HG03064 (cell line): Measurements from ENCODE around the gene LCN9.
"Not testable (repeated sequence)": the region's sequence is repeated elsewhere in the genome, so short reads cannot be mapped to it uniquely, and the experiment has no call there.

ENCODE experiments used
- ATAC-seq: cut with Tn5 transposase; IDR thresholded peaks from one replicate; pipeline ENCODE4 v1.9.1; 2021; ENCODE audit warnings: low read depth; ENCODE audit not compliant: unreplicated experiment

The LCN9 gene

DNA sequence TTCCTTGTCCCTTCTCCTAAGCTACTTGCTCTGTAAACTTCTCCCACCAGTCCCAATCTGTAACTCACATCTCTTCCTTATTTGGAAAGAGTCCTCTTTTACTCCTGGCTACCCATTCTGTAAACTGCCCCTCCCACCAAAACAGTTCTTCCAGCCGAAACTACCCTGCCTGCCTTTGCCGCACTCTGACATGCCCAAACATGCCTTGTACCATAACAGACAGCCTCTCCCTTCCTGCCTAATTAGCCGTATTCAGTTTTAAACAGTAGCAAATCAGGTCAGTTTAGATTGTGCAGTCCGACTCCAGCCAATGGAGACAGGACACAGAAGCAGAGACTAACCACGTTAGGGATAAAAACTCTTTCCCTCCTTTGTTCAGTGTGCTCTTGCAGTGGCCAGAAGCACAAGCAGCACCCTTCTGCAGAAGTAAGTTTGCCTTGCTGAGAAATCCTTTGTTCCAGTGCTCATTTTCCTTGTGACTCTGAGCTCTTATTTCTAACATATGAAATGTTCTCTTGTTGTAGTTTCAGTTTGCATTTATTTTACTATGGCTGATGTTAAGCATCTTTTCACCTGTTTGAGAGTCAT, 18.4 kb upstream of the LCN9 start:
- no peak for ATAC-seq

DNA sequence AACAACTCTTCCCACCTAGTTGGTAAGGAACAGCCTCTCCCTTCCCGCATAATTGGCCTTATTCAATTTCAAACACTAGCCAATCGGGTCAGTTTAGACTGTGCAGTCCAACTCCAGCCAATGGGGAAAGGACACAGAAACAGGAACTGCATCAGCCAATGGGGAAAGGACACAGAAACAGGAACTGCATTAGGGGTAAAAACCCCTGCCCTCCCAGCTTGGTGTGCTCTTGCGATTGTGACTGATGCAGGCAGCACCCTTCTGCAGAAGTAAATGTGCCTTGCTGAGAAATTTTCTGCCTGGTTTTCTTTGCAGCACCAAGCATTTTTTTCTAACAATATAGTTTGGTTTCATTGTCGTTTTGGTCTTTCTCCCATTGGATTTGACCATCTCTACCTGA, 15.2 kb upstream of the LCN9 start:
- no peak for ATAC-seq

DNA sequence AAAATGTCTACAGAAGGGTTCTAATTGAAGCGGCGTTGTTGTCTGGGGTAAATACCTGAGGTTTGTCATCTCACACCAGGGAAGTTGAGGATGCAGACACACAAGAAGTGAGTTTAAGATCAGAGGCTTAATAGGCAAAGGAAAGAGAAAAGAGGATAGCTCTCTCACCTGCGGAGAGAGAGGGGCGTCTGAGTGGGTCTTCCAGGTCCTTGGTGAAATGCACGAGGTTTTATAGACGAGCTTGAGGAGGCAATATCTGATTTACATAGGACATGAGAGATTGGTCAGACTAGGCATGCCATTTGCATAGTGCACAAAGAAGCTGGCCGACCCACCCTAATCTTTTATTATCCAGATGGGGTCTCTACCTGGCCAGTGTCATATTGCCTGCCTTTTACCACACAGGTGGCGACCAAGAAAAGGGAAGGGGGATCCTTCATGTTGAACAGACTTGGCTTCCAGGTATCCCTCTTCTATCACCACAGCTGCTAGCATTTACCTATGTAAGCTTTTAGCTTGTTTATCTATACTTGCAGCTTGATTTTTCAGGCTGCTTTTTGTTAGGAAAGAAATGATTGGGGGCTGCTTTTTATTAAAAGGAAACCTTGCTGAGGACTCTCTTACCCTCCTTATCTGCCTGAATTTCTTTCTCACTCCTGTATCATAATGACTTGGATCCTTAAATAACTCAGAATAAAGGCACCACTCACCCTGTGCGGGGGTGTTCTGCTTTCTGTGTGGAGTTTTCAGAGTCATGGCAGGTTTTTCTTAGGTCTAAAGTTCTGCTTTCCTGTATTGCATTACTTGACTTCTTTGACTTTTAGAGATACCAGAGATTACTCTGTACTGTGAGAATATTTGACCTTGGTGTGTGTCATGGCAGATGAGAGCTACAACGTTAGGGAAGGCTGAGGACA, 14.4 kb upstream of the LCN9 start:
- ATAC-seq, result no peak

DNA sequence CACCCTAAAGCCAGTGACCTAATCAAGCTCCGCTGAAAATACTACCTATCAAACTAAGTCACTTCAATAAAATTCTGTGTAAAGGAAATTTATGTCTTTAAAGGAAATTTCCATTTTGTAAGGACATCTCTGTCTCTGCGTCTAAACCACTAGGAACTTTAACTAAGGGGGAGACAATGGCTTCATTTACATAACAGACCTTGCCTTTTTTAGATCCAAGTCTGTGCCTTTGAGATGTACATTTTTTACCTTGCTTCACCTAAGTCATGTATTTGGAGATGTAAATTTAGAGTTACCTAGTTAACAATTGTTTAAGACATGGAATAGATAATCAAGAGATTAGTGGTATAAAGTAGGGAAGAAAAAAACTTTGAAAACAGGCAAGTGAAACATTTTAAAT, 13.6 kb upstream of the LCN9 start:
- no peak for ATAC-seq

DNA sequence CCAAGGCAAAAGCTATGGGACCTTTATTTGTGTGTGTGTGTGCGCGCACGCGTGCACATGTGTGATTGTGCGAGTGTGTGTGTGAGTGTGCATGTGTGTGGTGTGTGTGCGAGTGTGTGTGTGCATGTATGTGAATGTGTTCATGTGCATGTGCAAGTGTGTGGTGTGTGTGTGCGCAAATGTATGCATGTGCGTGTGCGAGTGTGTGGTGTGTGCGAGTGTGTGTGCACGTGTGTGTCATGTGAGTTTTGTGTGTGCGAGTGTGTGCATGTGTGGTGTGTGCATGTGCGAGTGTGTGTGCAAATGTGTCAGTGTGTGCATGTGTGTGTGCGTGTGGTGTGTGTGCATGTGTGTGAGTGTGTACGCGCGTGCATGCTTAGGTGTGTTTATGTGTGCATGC, 12.7 kb upstream of the LCN9 start:
- ATAC-seq, result no peak

DNA sequence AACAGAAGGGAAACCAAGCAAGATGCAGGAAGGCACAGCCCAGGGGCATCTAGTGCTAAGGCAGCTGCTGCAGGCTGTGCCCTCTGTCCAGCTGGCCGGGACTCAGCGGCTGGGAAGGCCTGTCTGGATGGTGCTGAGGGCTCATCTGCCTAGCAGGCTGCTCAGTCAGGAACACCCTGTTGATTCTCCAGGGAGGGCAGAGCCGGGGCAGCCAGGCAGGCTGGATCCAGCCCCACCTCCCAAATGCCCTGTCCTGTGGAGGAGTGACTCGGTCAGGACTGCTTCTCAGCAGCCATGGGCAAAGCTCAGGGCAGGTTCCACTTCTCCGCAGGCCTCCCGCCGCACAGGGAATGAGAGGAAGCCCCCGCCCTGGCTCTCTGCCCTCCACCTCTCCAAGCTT, 7.8 kb upstream of the LCN9 start:
- ATAC-seq, result no peak

DNA sequence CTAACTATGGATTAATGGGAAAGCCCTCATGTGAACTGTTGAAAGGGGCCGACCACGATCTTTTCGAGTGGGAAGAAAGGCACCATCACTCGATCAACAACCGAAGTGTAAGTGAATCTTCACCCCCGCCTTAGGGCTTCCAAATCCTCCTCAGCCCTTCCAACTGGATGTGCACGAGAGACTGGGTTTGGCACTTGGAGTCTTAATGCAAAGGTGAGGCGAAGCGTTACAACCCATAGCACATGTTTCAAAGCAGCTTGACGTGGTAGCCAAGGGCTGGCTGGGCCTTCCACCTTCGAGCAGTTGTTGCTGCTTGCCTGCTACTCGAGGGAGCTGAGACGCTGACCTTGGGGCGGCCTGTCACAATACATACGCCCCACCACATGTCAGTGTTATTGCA, 5.7 kb upstream of the LCN9 start:
- no peak for ATAC-seq

DNA sequence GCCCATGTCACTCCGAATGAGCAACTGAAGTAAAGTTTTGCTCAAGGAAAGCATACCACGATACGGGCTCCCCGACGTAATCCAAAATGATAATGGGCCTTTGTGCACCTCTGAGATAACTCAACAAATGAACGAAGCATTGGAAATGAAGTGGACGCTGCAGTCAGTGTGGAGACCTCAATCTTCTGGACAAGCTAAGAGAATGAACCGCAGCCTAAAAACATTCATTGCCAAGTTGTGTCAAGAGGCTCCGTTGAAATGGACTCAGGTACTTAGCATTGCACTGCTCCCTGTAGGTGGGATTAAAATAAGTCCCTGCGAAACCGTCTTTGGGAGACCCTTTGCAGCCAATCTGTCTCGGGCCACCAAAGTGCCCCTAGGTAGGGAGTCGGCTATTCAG, 3.9 kb upstream of the LCN9 start:
- no peak for ATAC-seq

DNA sequence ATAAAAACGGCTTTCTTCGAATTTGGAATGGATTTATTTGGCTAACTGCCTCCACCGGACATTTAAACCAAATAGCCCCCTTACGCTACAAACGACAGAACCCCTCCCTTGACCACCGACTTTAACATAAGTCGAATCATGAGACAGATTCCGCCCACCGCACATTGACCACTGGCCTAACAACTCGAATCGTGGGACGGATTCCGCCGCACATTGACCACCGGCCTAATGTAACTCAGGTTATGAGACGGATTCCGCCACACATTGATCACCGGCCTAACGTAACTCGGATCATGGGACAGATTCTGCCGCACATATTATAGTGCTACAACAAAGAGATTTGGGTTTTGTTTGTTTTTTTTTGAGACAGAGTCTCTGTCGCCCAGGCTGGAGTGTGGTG, 2.7 kb upstream of the LCN9 start:
- ATAC-seq, result no peak

DNA sequence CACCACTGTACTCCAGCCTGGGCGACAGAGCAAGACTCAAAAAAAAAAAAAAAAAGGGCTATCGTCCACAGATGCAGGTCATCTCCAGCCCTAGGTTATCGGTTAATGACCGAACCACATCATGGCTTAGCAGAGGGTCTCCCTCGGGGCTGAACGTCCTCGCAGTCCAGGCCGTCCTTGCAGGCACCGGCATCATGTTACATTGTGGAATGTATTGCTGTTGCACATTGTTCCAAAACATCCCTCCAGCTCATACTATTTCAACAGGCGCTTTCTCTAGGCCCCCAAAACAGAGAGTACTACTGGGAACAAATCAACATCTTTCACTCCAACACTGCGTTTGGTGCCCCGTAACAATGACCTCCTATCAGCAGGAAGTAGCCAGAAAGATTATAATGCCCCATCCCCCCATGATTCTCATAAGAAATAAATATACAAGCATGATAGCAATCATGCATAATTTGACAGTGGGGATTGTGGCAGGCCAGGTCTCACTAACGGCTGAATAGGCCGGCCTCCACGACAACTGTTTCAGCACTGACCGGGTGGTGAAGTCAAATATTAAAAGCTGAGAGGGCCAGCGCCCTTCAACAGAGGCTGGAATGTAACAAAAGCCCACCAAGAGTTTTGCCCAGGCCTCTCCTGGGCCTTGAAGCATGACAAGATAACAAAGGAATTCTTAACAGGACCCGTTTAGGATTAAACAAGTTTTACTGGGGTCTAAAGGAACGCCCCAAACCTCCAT, 1.1 kb upstream of the LCN9 start:
- no peak for ATAC-seq

DNA sequence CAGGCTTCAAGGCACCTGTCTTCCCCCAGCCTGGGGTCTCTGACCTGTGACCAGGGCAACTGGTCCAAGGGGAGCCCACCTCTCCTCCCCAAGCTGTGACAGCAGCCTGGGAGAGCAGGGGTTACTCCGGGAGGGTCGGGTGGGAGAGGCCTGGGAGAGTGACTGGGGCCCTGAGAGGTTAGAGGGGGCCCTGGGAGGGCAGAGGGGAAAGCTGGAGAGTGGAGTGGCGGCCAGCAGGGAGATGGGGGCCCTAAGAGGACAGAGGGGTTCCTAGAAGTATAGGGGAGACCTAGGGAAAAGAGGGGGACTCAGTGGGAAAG, 302 bp downstream of the LCN9 start:
- no peak for ATAC-seq

DNA sequence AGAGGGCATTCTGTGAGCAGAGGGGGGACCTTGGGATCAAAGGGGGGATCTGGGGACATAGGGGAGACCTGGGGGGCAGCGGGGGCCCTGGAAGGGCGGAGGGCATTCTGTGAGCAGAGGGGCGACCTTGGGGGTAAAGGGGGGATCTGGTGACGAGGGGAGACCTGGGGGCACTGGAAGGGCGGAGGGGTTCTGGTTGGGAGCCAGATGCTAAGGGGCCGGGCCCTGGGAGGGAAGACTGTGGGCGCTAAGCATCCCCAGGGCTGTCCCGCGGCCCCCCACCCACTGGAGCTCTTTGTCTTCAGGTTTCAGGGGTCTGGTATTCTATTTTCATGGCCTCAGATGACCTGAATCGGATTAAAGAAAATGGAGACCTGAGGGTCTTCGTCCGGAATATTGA, 748 bp downstream of the LCN9 start:
- ATAC-seq, result no peak

DNA sequence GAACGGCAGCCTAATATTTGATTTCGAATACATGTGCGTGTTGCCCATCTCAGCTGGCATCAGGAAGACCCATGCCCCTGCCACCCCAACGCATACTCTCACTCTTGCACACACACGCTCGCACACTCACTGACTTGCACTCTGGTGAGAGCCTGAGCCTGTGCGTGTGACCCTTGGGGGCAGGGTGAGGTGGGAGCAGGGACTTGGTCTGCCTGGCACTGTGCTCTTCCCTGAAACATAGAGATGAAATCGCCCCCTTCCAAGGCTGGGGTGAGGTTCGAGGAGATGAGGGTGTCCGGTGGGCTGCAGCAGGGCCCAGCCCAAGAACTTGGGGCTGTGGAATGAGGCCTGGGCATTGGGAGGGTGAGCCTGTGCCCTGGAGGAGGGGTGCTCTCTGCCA, 1.2 kb downstream of the LCN9 start:
- no peak for ATAC-seq

DNA sequence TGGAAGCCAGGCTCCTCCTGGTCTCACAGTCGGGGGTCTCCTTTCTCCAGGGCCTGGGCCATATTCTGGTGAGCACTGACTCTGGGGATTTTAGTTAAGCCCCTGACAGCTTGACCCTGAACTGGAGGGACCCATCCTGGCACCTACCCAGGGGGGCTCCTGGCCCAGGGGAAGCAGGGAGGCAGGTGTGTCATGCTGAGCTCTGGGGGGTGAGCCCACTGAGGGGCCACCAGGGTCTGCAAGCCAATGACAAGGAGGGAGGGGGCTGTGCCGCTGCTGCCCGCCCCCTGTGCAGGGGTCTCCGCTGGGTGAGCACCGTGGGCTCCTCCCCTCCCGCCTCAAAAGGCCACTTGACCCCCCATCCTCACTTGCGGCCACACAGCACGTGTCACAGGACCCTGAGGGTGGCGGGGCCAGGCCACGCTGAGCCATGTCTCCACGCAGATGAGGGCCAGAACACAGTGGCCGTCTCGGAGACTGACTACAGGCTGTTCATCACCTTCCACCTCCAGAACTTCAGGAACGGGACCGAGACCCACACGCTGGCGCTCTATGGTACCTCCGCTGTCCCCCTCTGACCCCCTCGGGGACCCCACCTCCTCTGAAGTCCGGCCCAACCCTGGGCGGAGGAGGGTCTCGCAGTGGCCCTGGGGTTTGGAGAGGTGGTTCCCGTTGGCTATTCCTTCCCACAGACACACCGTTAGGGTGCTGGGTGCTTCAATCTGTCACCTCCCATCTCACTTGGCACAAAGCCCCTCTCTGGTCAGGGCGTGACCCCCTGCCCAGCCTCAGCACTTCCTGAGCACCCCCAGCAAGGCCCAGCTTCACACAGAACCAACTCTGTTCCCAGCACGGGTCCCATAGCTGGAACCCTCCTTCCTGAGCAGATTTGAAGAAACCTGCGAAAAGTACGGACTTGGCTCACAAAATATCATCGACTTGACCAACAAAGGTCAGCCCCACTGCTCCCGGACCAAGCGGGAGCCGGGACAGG, 2.0 kb downstream of the LCN9 start:
- ATAC-seq, result no peak

DNA sequence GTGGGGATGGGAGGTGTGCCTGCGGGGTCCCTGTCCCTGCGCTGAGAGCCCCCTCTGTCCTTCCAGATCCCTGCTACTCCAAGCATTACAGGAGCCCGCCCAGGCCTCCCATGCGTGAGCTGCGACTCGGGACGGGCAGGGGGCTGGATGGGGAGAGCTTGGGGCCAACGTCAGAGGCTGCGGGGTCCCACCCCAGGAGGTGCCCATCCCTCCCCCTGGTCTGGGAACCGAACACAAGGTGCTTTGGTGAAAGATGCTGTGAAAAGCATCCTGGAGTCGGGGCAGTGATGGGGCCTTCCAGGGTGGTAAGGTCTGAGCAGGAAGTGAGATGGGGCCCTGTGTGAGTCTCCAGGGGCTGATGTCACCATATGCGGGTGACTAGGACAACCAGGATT, 2.7 kb downstream of the LCN9 start:
- ATAC-seq, result no peak

DNA sequence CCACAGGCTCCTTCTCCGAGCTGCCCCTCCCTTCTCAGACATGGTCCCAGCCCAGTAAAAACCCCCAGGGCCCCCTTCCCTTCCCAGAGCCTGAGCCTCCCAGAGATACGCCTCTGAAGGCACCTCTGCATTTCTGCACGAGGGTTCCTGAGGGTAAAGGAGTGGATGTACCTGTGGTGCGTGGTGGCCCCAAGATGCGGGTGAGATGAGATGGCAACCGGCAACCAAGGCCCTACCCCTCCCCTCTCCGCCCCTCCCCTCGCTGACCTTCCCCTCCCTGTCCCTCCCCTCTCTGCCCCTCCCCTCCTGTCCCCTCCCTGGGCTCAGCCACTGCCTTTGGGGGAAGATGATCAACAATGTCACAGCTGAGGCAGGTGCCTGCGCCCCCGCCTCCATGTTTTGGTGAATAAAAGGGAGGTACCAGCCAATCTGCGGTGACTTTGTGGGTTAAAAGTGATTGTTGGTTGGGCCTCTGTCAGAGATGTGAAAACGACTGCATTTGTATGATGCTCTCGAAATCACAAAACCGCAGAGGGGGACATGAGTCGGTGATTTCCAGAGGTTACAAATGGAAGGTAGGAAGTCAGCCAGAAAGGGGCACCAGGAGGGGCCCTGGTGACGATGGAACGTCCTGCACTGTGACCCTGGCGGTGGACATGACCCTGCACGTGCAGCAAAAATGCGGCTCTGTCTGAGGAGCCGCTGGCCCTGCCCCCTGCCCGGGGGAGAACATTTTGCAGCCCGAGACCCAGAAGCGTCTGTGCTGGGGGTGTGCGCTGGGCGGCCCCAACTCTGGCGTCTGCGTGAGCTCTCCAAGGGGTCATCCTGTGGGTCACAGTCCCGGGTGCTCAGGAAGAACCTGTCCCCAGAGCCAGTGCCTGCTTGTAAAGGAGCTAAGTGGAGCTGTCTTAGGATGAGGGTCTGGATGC, 3.7 kb downstream of the LCN9 start:
- ATAC-seq, result no peak

DNA sequence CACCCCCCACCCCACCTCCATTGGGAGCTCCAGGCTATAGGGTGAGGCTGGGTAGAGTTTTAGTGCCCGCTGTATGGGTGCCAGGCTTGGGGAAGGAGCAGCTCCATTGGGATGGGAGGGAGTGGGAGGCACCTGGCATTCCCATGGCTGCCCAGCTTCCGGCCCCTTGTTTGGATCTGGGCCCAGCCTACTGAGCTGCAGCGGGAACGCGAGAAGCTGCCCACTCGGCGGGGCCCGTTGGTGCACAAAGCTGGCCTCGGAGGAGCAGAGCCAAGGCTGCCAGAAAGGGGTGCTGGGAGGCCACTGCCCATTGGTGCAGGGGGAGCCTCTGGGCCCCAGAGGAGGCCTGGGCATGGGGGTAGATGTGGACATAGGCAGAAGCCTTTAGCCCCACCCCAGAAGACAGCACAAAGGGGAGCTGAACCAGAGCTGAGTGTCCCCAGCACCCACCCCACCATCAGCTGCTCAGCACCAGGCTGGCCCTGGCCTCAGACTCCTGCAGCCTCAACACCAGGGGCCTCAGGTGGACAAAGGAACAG, 4.4 kb downstream of the LCN9 start:
- no peak for ATAC-seq

DNA sequence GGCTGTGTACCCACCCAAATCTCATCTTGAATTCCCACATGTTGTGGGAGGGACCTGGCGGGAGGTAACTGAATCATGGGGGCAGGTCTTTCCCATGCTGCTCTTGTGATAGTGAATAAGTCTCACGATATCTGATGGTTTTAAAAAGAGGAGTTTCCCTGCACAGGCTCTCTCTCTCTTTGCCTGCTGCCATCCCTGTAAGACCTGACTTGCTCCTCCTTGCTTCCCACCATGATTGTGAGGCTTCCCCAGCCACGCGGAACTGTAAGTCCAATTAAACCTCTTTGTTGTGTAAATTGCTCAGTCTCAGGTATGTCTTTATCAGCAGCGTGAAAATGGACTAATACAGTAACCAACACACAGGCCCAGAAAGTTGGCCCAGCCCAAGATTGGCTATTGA, 5.9 kb downstream of the LCN9 start:
- not testable (repeated sequence) for ATAC-seq

DNA sequence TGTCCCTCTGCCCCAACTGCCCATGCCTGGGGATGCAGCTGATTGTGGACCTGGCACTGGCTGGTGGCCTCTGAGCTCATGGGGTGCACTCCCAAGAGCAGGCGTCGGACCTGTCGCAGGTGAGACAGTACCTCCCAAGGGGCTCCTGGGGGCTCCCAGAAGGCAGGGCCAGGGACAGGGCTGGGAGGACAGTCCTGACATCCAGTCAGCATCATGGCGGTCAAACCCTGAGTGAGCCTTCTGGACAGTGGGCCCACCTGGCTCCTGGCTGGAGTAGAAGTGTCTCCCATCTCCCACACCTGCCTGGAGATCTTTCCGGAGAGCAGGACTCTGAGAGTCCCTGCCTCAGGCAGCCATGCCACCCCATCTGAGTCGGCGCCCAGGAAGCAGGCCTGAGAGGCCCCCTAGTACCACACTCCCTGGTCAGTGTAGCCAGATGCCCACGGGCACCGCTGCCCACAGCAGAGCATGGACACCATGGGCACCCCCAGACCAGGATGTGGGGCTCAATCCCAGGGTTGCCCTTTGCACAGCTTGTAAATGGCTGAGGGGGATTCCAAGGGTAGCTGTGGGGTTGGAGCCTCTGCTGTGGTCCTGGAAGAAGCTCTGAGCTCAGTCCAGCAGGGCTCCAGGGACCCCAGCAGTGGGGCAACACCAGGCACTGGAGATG, 6.6 kb downstream of the LCN9 start:
- ATAC-seq, result no peak
